HepG2 (cell line): ENCODE measurements around the gene TBCEL. TPM values are rescaled to one million over a fixed set of nuclear protein-coding genes. Genes with fewer than 3 reads are reported as not detected.

Experiments used
- ARID2 ChIP-seq: sonication (generic); formaldehyde crosslinking; IDR thresholded peaks from 2 replicates; pipeline ENCODE4 v1.8.1; 2022; ENCODE audit warnings: mild to moderate bottlenecking, missing genetic modification reagents, borderline replicate concordance
- CHD4 ChIP-seq: fragments of 200-600 bp; sonication (generic); IDR thresholded peaks from 2 replicates; pipeline ENCODE4 v1.7.0; 2017; ENCODE audit warnings: mild to moderate bottlenecking, low read length, borderline replicate concordance
- HCFC1 ChIP-seq: fragments of 150-350 bp; IDR thresholded peaks from 2 replicates; pipeline ENCODE4 v1.6.1; 2014; ENCODE audit warnings: low read depth, low read length
- HIVEP1 ChIP-seq: sonication (generic); formaldehyde crosslinking; IDR thresholded peaks from 2 replicates; pipeline ENCODE4 v1.4.0; 2020; ENCODE audit warnings: mild to moderate bottlenecking, missing genetic modification reagents
- IKZF1 ChIP-seq: fragments of 450-650 bp; IDR thresholded peaks from 2 replicates; pipeline ENCODE4 v1.7.1; 2016
- KDM2A ChIP-seq: sonication (generic); formaldehyde crosslinking; IDR thresholded peaks from 2 replicates; pipeline ENCODE4 v1.4.0; 2020; ENCODE audit warnings: low read depth, missing genetic modification reagents, borderline replicate concordance
- KDM5A ChIP-seq: fragments of 200-600 bp; sonication (generic); IDR thresholded peaks from 2 replicates; pipeline ENCODE4 v1.7.0; 2018; ENCODE audit warnings: antibody characterized with exemption, mild to moderate bottlenecking, low read length, borderline replicate concordance
- NFRKB ChIP-seq: fragments of 450-650 bp; IDR thresholded peaks from 2 replicates; pipeline ENCODE4 v1.6.1; 2017
- RORA ChIP-seq: sonication (generic); formaldehyde crosslinking; IDR thresholded peaks from 2 replicates; pipeline ENCODE4 v1.5.0; 2020; ENCODE audit warnings: mild to moderate bottlenecking, missing genetic modification reagents, moderate library complexity
- SP1 ChIP-seq, 2 experiments: fragments of 450-650 bp in 1 of 2; sonication (generic) in 1 of 2; formaldehyde crosslinking in 1 of 2; IDR thresholded peaks; 2 replicates each; pipeline versions ENCODE4 v1.4.0 to v1.6.1; 2016 to 2020; ENCODE audit warnings: missing genetic modification reagents in 1 of 2
- TP53 ChIP-seq: sonication (generic); formaldehyde crosslinking; conservative IDR thresholded peaks from 2 replicates; pipeline ENCODE4 v1.4.0; 2020; ENCODE audit warnings: missing genetic modification reagents
- TRIM24 ChIP-seq: sonication (generic); formaldehyde crosslinking; IDR thresholded peaks from 2 replicates; pipeline ENCODE4 v1.8.0; 2022; ENCODE audit warnings: mild to moderate bottlenecking, missing genetic modification reagents
- ZKSCAN1 ChIP-seq: fragments of 150-350 bp; IDR thresholded peaks from 2 replicates; pipeline ENCODE4 v1.6.1; 2014; ENCODE audit warnings: low read length
- ZNF180 ChIP-seq: sonication (generic); formaldehyde crosslinking; IDR thresholded peaks from 2 replicates; pipeline ENCODE4 v1.4.0; 2020; ENCODE audit warnings: low read depth, missing genetic modification reagents, borderline replicate concordance
- ZNF326 ChIP-seq: sonication (generic); formaldehyde crosslinking; IDR thresholded peaks from 2 replicates; pipeline ENCODE4 v1.4.0; 2020; ENCODE audit warnings: missing genetic modification reagents, borderline replicate concordance
- ZNF569 ChIP-seq: sonication (generic); formaldehyde crosslinking; IDR thresholded peaks from 2 replicates; pipeline ENCODE4 v1.5.0; 2020; ENCODE audit warnings: mild to moderate bottlenecking, missing genetic modification reagents, moderate library complexity, borderline replicate concordance
- polyA plus RNA-seq, 8 experiments: library from polyadenylated mRNA; depleted of rRNA in 3 of 8; stranded (reverse) in 7 of 8; unstranded in 1 of 8; fragments of >200 nt; fragmentation: Illumina TruSeq in 4 of 8; extraction: Trizol in 4 of 8; gene quantifications; 2 replicates each; pipeline versions ENCODE4 v1.2.1 to v1.2.3, GENCODE V29; 2011 to 2016; ENCODE audit warnings: low read depth in 4 of 8, missing spikeins in 1 of 8, mixed read lengths in 1 of 8; ENCODE audit not compliant: insufficient read depth in 1 of 8
- total RNA-seq, 5 experiments: library from RNA; depleted of rRNA; stranded (reverse); fragments of >200 nt; fragmentation: Illumina TruSeq; extraction: Trizol; gene quantifications; 2 replicates each; pipeline ENCODE4 v1.2.3, GENCODE V29; 2016; ENCODE audit warnings: low read depth in 1 of 5
- TF ChIP-seq, protein P1 (sequence below): IDR thresholded peaks from 2 replicates; pipeline ENCODE4 v1.6.1; 2012; ENCODE audit warnings: inconsistent platforms
- TF ChIP-seq, protein P2 (sequence below): IDR thresholded peaks from 2 replicates; pipeline ENCODE4 v1.6.1; 2016; ENCODE audit warnings: control low read depth
- TF ChIP-seq, protein P3 (sequence below): sonication (generic); formaldehyde crosslinking; IDR thresholded peaks from 2 replicates; pipeline ENCODE4 v1.4.0; 2020; ENCODE audit warnings: missing genetic modification reagents, mild to moderate bottlenecking, borderline replicate concordance
- TF ChIP-seq, protein P4 (sequence below): sonication (generic); formaldehyde crosslinking; IDR thresholded peaks from 2 replicates; pipeline ENCODE4 v1.4.0; 2020; ENCODE audit warnings: missing genetic modification reagents
- TF ChIP-seq, protein P5 (sequence below): sonication (generic); formaldehyde crosslinking; IDR thresholded peaks from 2 replicates; pipeline ENCODE4 v1.8.1; 2023; ENCODE audit warnings: mild to moderate bottlenecking, inconsistent platforms, moderate library complexity, missing genetic modification reagents, borderline replicate concordance
- TF ChIP-seq, protein P6 (sequence below): sonication (generic); formaldehyde crosslinking; IDR thresholded peaks from 2 replicates; pipeline ENCODE4 v1.4.0; 2020; ENCODE audit warnings: missing genetic modification reagents, borderline replicate concordance

The TBCEL gene
- total and polyA plus RNA-seq, 2 of the 13 experiments (the other 11 are each of a cell fraction or from before 2014, with no cell fraction given), result 6.1 to 12.5 TPM

DNA sequence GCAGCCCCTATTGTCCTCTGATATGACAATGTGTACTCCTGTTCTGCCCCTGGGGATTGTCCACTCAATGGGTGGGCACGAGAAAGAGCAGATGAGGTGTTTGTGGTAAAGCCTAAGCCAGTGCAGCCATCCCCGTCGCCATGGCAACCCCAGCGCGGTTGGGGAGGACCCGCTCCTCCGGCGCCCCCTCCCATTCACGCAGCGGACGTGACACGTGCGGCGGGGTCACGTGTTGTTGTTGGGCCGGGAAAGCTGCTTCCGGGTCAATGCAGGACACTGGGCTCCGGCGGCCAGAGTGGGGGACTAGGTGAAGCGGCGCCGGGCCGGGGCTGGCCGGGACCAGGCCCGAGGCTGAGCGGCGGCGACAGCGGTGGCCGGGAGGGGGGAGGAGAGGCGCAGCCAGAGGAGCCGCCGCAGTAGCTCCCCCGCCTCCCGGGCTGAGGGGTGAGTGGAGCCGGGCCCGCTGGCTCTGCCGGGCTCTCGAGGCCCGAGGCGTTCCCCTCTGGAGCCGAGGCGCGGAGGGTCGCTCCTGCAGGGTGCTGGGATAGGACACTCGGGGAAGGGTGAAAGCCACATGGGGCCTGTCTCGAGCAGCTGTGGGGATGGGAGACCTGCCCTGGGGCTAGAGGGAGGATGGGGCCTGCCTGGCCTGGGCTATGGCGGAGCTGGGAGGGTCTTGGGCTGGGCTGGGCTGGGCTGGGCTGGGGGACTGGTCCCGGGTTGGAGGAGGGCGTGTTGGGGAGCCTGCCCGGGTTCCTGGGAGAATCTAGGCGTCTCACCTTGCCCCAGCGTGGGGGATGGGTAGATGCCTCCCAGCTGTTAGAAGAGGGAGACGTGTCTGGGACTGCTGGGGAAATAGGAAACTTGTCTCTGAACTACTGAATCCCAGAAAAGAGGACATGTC is at the start of gene TBCEL (continued):
- TF ChIP-seq, protein P1, sequence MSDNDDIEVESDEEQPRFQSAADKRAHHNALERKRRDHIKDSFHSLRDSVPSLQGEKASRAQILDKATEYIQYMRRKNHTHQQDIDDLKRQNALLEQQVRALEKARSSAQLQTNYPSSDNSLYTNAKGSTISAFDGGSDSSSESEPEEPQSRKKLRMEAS, result peak; percentile 97
- TF ChIP-seq SP1 (IDR thresholded peaks at IDR 0.05) (no peak), SP1 (CRISPR knock-in tag; IDR thresholded peaks at IDR 0.05) (0 out of 2 replicates have a peak, but pooled peaks have one; percentile 44), IKZF1 (no peak), ARID2 (CRISPR knock-in tag) (no peak), TP53 (CRISPR knock-in tag) (no peak), ZNF569 (CRISPR knock-in tag) (no peak), TRIM24 (CRISPR knock-in tag) (no peak), HCFC1 (peak; percentile 36; the same call in 1 of the 2 replicates), ZKSCAN1 (no peak), ZNF180 (CRISPR knock-in tag) (no peak), KDM2A (CRISPR knock-in tag) (peak; percentile 85; the same call in 1 of the 2 replicates), KDM5A (no peak), RORA (CRISPR knock-in tag) (no peak), NFRKB (no peak), HIVEP1 (peak; percentile 61; the same call in 1 of the 2 replicates), CHD4 (no peak), ZNF326 (CRISPR knock-in tag) (no peak)
- TF ChIP-seq, protein P2, sequence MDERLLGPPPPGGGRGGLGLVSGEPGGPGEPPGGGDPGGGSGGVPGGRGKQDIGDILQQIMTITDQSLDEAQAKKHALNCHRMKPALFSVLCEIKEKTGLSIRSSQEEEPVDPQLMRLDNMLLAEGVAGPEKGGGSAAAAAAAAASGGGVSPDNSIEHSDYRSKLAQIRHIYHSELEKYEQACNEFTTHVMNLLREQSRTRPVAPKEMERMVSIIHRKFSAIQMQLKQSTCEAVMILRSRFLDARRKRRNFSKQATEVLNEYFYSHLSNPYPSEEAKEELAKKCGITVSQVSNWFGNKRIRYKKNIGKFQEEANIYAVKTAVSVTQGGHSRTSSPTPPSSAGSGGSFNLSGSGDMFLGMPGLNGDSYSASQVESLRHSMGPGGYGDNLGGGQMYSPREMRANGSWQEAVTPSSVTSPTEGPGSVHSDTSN (CRISPR knock-in tag), result no peak
- TF ChIP-seq, protein P3, sequence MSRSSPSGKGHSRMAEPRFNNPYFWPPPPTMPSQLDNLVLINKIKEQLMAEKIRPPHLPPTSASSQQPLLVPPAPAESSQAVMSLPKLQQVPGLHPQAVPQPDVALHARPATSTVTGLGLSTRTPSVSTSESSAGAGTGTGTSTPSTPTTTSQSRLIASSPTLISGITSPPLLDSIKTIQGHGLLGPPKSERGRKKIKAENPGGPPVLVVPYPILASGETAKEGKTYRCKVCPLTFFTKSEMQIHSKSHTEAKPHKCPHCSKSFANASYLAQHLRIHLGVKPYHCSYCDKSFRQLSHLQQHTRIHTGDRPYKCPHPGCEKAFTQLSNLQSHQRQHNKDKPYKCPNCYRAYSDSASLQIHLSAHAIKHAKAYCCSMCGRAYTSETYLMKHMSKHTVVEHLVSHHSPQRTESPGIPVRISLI, result no peak
- TF ChIP-seq, protein P4, sequence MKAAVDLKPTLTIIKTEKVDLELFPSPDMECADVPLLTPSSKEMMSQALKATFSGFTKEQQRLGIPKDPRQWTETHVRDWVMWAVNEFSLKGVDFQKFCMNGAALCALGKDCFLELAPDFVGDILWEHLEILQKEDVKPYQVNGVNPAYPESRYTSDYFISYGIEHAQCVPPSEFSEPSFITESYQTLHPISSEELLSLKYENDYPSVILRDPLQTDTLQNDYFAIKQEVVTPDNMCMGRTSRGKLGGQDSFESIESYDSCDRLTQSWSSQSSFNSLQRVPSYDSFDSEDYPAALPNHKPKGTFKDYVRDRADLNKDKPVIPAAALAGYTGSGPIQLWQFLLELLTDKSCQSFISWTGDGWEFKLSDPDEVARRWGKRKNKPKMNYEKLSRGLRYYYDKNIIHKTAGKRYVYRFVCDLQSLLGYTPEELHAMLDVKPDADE (CRISPR knock-in tag), result no peak
- TF ChIP-seq, protein P5, sequence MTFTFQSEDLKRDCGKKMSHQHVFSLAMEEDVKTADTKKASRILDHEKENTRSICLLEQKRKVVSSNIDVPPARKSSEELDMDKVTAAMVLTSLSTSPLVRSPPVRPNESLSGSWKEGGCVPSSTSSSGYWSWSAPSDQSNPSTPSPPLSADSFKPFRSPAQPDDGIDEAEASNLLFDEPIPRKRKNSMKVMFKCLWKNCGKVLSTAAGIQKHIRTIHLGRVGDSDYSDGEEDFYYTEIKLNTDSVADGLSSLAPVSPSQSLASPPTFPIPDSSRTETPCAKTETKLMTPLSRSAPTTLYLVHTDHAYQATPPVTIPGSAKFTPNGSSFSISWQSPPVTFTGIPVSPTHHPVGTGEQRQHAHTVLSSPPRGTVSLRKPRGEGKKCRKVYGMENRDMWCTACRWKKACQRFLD (CRISPR knock-in tag), result no peak
- TF ChIP-seq, protein P6, sequence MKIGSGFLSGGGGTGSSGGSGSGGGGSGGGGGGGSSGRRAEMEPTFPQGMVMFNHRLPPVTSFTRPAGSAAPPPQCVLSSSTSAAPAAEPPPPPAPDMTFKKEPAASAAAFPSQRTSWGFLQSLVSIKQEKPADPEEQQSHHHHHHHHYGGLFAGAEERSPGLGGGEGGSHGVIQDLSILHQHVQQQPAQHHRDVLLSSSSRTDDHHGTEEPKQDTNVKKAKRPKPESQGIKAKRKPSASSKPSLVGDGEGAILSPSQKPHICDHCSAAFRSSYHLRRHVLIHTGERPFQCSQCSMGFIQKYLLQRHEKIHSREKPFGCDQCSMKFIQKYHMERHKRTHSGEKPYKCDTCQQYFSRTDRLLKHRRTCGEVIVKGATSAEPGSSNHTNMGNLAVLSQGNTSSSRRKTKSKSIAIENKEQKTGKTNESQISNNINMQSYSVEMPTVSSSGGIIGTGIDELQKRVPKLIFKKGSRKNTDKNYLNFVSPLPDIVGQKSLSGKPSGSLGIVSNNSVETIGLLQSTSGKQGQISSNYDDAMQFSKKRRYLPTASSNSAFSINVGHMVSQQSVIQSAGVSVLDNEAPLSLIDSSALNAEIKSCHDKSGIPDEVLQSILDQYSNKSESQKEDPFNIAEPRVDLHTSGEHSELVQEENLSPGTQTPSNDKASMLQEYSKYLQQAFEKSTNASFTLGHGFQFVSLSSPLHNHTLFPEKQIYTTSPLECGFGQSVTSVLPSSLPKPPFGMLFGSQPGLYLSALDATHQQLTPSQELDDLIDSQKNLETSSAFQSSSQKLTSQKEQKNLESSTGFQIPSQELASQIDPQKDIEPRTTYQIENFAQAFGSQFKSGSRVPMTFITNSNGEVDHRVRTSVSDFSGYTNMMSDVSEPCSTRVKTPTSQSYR, result peak; percentile 45; the same call in 1 of the 2 replicates
